HFF-Myc (cell line): ENCODE measurements around the gene GALNT16.

ENCODE experiments used
- DNase-seq: peaks from one replicate; pipeline ENCODE4 v3.0.0-alpha.2; 2011; ENCODE audit warnings: low read depth; ENCODE audit errors: extremely low read depth
- H3K4me3 ChIP-seq: replicated peaks from 2 replicates; pipeline ENCODE4 v1.5.1; 2011; ENCODE audit warnings: low read depth, mild to moderate bottlenecking, control low read depth, low read length
- CTCF ChIP-seq: IDR thresholded peaks from 2 replicates; pipeline ENCODE4 v1.5.1; 2012; ENCODE audit warnings: mild to moderate bottlenecking, low read depth, low read length, control low read depth; ENCODE audit errors: missing control alignments

Gene GALNT16

GRCh38 chr14:69363964-69364363, 104.0 kb downstream of the GALNT16 start:
- no peak overlapping the region for H3K4me3 ChIP-seq
- no peak for TF ChIP-seq CTCF
- no peak for DNase-seq

GRCh38 chr14:69364378-69364777, 104.4 kb downstream of the GALNT16 start:
- no peak for TF ChIP-seq CTCF
- no peak overlapping the region for H3K4me3 ChIP-seq
- DNase-seq: no peak

GRCh38 chr14:69366069-69366468, 106.1 kb downstream of the GALNT16 start:
- no peak for TF ChIP-seq CTCF
- H3K4me3 ChIP-seq: no peak overlapping the region
- DNase-seq: no peak

GRCh38 chr14:69366761-69367160, 106.8 kb downstream of the GALNT16 start:
- DNase-seq: no peak
- TF ChIP-seq CTCF: no peak
- H3K4me3 ChIP-seq: no peak overlapping the region

GRCh38 chr14:69368381-69368780, 108.4 kb downstream of the GALNT16 start:
- H3K4me3 ChIP-seq: no peak overlapping the region
- DNase-seq: no peak
- no peak for TF ChIP-seq CTCF

GRCh38 chr14:69370061-69370460, 110.1 kb downstream of the GALNT16 start:
- TF ChIP-seq CTCF: no peak

GRCh38 chr14:69372146-69372545, 112.2 kb downstream of the GALNT16 start:
- DNase-seq: no peak
- TF ChIP-seq CTCF: no peak
- H3K4me3 ChIP-seq: no peak overlapping the region

More at GRCh38 chr14:69370061-69370460, 110.1 kb downstream of the GALNT16 start:
- DNase-seq: no peak
- H3K4me3 ChIP-seq: no peak overlapping the region
